HepG2 (cell line): ENCODE measurements around the gene TRPT1. TPM values are rescaled to one million over a fixed set of nuclear protein-coding genes. Genes with fewer than 3 reads are reported as not detected.
A peak's percentile ranks its signal among the peaks of the same experiment; 100 is the strongest.

Source experiments
- CENPT ChIP-seq: sonication (generic); formaldehyde crosslinking; IDR thresholded peaks from 2 replicates; pipeline ENCODE4 v1.8.0; 2022; ENCODE audit warnings: low read depth, mild to moderate bottlenecking, moderate library complexity, missing genetic modification reagents
- FOSL1 ChIP-seq: sonication (generic); formaldehyde crosslinking; IDR thresholded peaks from 2 replicates; pipeline ENCODE4 v1.9.0; 2021; ENCODE audit warnings: missing genetic modification reagents, borderline replicate concordance
- HNF1A ChIP-seq, 2 experiments: sonication (generic) in 1 of 2; formaldehyde crosslinking in 1 of 2; IDR thresholded peaks; 2 replicates each; pipeline versions ENCODE4 v1.4.0 to v1.6.1; 2016 to 2020; ENCODE audit warnings: borderline replicate concordance in 1 of 2, low read depth in 1 of 2, mild to moderate bottlenecking in 1 of 2, missing genetic modification reagents in 1 of 2
- HNF4A ChIP-seq: sonication (generic); formaldehyde crosslinking; IDR thresholded peaks from 2 replicates; pipeline ENCODE4 v1.4.0; 2020; ENCODE audit warnings: missing genetic modification reagents
- HOXA3 ChIP-seq: sonication (generic); formaldehyde crosslinking; IDR thresholded peaks from 2 replicates; pipeline ENCODE4 v1.5.0; 2020; ENCODE audit warnings: missing genetic modification reagents
- ISL2 ChIP-seq: sonication (generic); formaldehyde crosslinking; IDR thresholded peaks from 2 replicates; pipeline ENCODE4 v1.5.0; 2020; ENCODE audit warnings: missing genetic modification reagents
- KLF9 ChIP-seq: IDR thresholded peaks from 2 replicates; pipeline ENCODE4 v1.6.1; 2016; ENCODE audit warnings: low read depth
- NCOA2 ChIP-seq: sonication (generic); formaldehyde crosslinking; IDR thresholded peaks from 2 replicates; pipeline ENCODE4 v1.8.0; 2022; ENCODE audit warnings: inconsistent platforms
- NR2C2 ChIP-seq: sonication (generic); formaldehyde crosslinking; IDR thresholded peaks from 2 replicates; pipeline ENCODE4 v1.4.0; 2020; ENCODE audit warnings: missing genetic modification reagents, mild to moderate bottlenecking, moderate library complexity, borderline replicate concordance
- ZBTB1 ChIP-seq: sonication (generic); formaldehyde crosslinking; IDR thresholded peaks from 2 replicates; pipeline ENCODE4 v1.4.0; 2020; ENCODE audit warnings: missing genetic modification reagents, borderline replicate concordance
- ZBTB25 ChIP-seq: IDR thresholded peaks from 2 replicates; pipeline ENCODE4 v1.6.1; 2018; ENCODE audit warnings: missing genetic modification reagents
- ZHX2 ChIP-seq, 2 experiments: sonication (generic) in 1 of 2; formaldehyde crosslinking in 1 of 2; IDR thresholded peaks; 2 replicates each; pipeline versions ENCODE4 v1.6.1 to v1.9.0; 2014 to 2022; ENCODE audit warnings: antibody characterized with exemption in 1 of 2, borderline replicate concordance in 1 of 2, inconsistent platforms in 1 of 2, low read depth in 1 of 2, missing genetic modification reagents in 1 of 2
- ZNF234 ChIP-seq: sonication (generic); formaldehyde crosslinking; conservative IDR thresholded peaks from 2 replicates; pipeline ENCODE4 v1.5.1; 2020; ENCODE audit warnings: mild to moderate bottlenecking, missing genetic modification reagents
- ZNF256 ChIP-seq: sonication (generic); formaldehyde crosslinking; conservative IDR thresholded peaks from 2 replicates; pipeline ENCODE4 v1.4.0; 2020; ENCODE audit warnings: missing genetic modification reagents
- ZNF317 ChIP-seq: sonication (generic); formaldehyde crosslinking; IDR thresholded peaks from 2 replicates; pipeline ENCODE4 v1.5.0; 2020; ENCODE audit warnings: mild to moderate bottlenecking, missing genetic modification reagents
- ZNF501 ChIP-seq: sonication (generic); formaldehyde crosslinking; IDR thresholded peaks from 2 replicates; pipeline ENCODE4 v1.5.1; 2020; ENCODE audit warnings: mild to moderate bottlenecking, moderate library complexity, missing genetic modification reagents
- ZNF543 ChIP-seq: sonication (generic); formaldehyde crosslinking; IDR thresholded peaks from 2 replicates; pipeline ENCODE4 v1.4.0; 2020; ENCODE audit warnings: mild to moderate bottlenecking, missing genetic modification reagents
- ZNF766 ChIP-seq: sonication (generic); formaldehyde crosslinking; IDR thresholded peaks from 2 replicates; pipeline ENCODE4 v1.5.0; 2020; ENCODE audit warnings: missing genetic modification reagents, borderline replicate concordance
- polyA plus RNA-seq, 8 experiments: library from polyadenylated mRNA; depleted of rRNA in 3 of 8; stranded (reverse) in 7 of 8; unstranded in 1 of 8; fragments of >200 nt; fragmentation: Illumina TruSeq in 4 of 8; extraction: Trizol in 4 of 8; gene quantifications; 2 replicates each; pipeline versions ENCODE4 v1.2.1 to v1.2.3, GENCODE V29; 2011 to 2016; ENCODE audit warnings: low read depth in 4 of 8, missing spikeins in 1 of 8, mixed read lengths in 1 of 8; ENCODE audit not compliant: insufficient read depth in 1 of 8
- total RNA-seq, 5 experiments: library from RNA; depleted of rRNA; stranded (reverse); fragments of >200 nt; fragmentation: Illumina TruSeq; extraction: Trizol; gene quantifications; 2 replicates each; pipeline ENCODE4 v1.2.3, GENCODE V29; 2016; ENCODE audit warnings: low read depth in 1 of 5

TRPT1 gene
- total and polyA plus RNA-seq, 2 of the 13 experiments (the other 11 are each of a cell fraction or from before 2014, with no cell fraction given) = 24.8 to 40.7 TPM

GRCh38 chr11:64269540-64270220, 43.7 kb upstream of the TRPT1 start (continued):
- 0 out of 2 replicates have a peak, but pooled peaks have one; percentile 68 for TF ChIP-seq KLF9 (CRISPR knock-in tag)
- TF ChIP-seq NR2C2 (CRISPR knock-in tag) = peak; percentile 100
- no peak for TF ChIP-seq ZNF256 (CRISPR knock-in tag)
- TF ChIP-seq ZBTB25 (CRISPR knock-in tag) = peak; percentile 95
- TF ChIP-seq FOSL1 (CRISPR knock-in tag) = no peak
- peak; percentile 38; the same call in 1 of the 2 replicates for TF ChIP-seq HNF1A (IDR thresholded peaks at IDR 0.05; ENCODE audit: low read depth)
- TF ChIP-seq HNF1A (CRISPR knock-in tag; IDR thresholded peaks at IDR 0.05; ENCODE audit: borderline replicate concordance) = no peak; the same call in 1 of the 2 replicates
- TF ChIP-seq ZNF317 = 0 out of 2 replicates have a peak, but pooled peaks have one; percentile 14
- no peak; the same call in 1 of the 2 replicates for TF ChIP-seq ZNF543
- TF ChIP-seq HOXA3 (CRISPR knock-in tag) = peak; percentile 99
- peak; percentile 29 for TF ChIP-seq ISL2
- TF ChIP-seq ZBTB1 (CRISPR knock-in tag) = no peak
- no peak for TF ChIP-seq CENPT (CRISPR knock-in tag)
- peak; percentile 29; the same call in 1 of the 2 replicates for TF ChIP-seq ZNF766 (CRISPR knock-in tag)
- peak; percentile 0; the same call in 1 of the 2 replicates for TF ChIP-seq ZNF234
- TF ChIP-seq HNF4A (CRISPR knock-in tag) = peak; percentile 82; the same call in 1 of the 2 replicates
- TF ChIP-seq ZHX2 (IDR thresholded peaks at IDR 0.05; ENCODE audit: low read depth) = peak; percentile 97
- TF ChIP-seq ZHX2 (CRISPR knock-in tag; IDR thresholded peaks at IDR 0.05; ENCODE audit: borderline replicate concordance) = no peak; the same call in 1 of the 2 replicates
- TF ChIP-seq NCOA2 (CRISPR knock-in tag) = peak; percentile 53
- peak; percentile 97 for TF ChIP-seq ZNF501
